WTC11 (cell line): ENCODE measurements around the gene FOXK1.

ENCODE experiments used
- CTCF ChIP-seq: fragments of 200-600 bp; IDR thresholded peaks from 2 replicates; pipeline ENCODE4 v1.8.0; 2022; ENCODE audit warnings: antibody characterized with exemption
- ESRRA ChIP-seq: sonication (generic); formaldehyde crosslinking; IDR thresholded peaks from 2 replicates; pipeline ENCODE4 v1.8.1; 2022; ENCODE audit warnings: mild to moderate bottlenecking, missing genetic modification reagents, borderline replicate concordance
- FOXJ3 ChIP-seq: sonication (generic); formaldehyde crosslinking; IDR thresholded peaks from 2 replicates; pipeline ENCODE4 v1.9.0; 2021; ENCODE audit warnings: missing genetic modification reagents, mild to moderate bottlenecking, borderline replicate concordance
- RELA ChIP-seq: sonication (generic); formaldehyde crosslinking; IDR thresholded peaks from 2 replicates; pipeline ENCODE4 v1.8.1; 2022; ENCODE audit warnings: missing genetic modification reagents, mild to moderate bottlenecking, borderline replicate concordance
- SP1 ChIP-seq: sonication (generic); formaldehyde crosslinking; conservative IDR thresholded peaks from 2 replicates; pipeline ENCODE4 v1.8.1; 2022; ENCODE audit warnings: missing genetic modification reagents
- TF ChIP-seq, protein P1 (sequence below): sonication (generic); formaldehyde crosslinking; IDR thresholded peaks from 2 replicates; pipeline ENCODE4 v1.8.0; 2022; ENCODE audit warnings: mild to moderate bottlenecking, missing genetic modification reagents
- TF ChIP-seq, protein P2 (sequence below): sonication (generic); formaldehyde crosslinking; IDR thresholded peaks from 2 replicates; pipeline ENCODE4 v1.8.1; 2023; ENCODE audit warnings: mild to moderate bottlenecking, missing genetic modification reagents, moderate library complexity

- no peak for TF ChIP-seq RELA (CRISPR knock-in tag)
- no peak for TF ChIP-seq FOXJ3 (CRISPR knock-in tag)
- TF ChIP-seq, protein P1, sequence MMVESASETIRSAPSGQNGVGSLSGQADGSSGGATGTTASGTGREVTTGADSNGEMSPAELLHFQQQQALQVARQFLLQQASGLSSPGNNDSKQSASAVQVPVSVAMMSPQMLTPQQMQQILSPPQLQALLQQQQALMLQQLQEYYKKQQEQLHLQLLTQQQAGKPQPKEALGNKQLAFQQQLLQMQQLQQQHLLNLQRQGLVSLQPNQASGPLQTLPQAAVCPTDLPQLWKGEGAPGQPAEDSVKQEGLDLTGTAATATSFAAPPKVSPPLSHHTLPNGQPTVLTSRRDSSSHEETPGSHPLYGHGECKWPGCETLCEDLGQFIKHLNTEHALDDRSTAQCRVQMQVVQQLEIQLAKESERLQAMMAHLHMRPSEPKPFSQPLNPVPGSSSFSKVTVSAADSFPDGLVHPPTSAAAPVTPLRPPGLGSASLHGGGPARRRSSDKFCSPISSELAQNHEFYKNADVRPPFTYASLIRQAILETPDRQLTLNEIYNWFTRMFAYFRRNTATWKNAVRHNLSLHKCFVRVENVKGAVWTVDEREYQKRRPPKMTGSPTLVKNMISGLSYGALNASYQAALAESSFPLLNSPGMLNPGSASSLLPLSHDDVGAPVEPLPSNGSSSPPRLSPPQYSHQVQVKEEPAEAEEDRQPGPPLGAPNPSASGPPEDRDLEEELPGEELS = no peak
- no peak for TF ChIP-seq CTCF
- no peak for TF ChIP-seq ESRRA (CRISPR knock-in tag)
- TF ChIP-seq, protein P2, sequence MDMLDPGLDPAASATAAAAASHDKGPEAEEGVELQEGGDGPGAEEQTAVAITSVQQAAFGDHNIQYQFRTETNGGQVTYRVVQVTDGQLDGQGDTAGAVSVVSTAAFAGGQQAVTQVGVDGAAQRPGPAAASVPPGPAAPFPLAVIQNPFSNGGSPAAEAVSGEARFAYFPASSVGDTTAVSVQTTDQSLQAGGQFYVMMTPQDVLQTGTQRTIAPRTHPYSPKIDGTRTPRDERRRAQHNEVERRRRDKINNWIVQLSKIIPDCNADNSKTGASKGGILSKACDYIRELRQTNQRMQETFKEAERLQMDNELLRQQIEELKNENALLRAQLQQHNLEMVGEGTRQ (CRISPR knock-in tag) = no peak
- TF ChIP-seq SP1 (CRISPR knock-in tag) = no peak
Measured at GRCh38 chr7:4809091-4809591, 127.0 kb downstream of the FOXK1 start.
